SH-SY5Y (cell line): ENCODE measurements around the gene GNAI3.

Experiments used
- GATA2 ChIP-seq: IDR thresholded peaks from 2 replicates; pipeline ENCODE4 v1.6.1; 2011; ENCODE audit warnings: mild to moderate bottlenecking, low read depth, low read length
- GATA3 ChIP-seq: IDR thresholded peaks from 2 replicates; pipeline ENCODE4 v1.6.1; 2011; ENCODE audit warnings: low read depth, mild to moderate bottlenecking, low read length, moderate library complexity

DNA sequence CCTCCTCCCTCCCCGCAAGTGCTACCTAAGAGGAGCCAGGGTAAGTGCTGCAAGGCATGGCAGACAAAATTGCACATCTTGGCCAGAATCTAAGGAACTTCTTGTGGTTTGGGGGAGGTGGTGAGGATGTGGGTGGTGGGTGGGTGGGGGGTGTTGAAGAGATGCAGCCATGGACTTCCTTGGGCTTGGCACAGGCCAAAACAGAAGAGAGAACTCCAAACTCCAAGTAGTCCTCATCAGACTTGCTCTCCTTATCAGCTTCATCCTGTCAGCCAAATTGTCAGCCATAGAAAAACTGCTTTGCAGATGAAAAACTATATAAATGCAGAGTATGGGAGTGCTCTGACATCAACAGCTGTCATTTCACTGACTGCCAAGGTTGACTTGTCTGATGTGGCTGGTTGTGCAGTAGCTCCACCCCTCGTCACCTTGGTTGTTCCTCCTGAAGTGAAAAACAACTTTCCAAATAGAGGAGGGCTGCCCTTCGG is 46.0 kb upstream of the GNAI3 start:
- TF ChIP-seq GATA2 = no peak
- TF ChIP-seq GATA3 = no peak
